ENCODE data around the gene ALKBH3.
A peak's percentile ranks its signal among the peaks of the same experiment; 100 is the strongest.

ALKBH3 gene

DNA sequence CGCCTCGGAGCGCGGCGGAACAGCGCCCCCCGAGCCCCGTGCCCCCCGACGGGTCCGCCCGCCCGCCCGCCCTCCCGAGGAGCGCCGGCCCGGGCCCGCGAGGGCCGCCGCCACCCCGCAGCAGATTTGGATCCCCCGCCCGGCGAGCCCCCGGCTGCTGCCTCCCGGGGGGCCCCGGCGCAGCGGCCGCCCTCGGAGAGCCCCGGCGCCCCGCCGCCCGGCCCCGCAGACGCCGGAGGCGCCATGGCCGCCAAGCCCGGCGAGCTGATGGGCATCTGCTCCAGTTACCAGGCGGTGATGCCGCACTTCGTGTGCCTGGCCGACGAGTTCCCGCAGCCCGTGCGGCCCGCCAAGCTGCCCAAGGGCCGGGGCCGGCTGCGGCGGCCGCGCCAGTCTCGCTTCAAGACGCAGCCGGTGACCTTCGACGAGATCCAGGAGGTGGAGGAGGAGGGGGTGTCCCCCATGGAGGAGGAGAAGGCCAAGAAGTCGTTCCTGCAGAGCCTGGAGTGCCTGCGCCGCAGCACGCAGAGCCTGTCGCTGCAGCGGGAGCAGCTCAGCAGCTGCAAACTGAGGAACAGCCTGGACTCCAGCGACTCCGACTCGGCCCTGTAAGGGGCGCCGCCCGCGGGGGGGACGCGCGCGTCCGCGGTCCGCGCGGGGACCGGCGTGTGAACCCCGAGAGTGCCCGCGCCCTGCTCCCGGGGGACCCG, 62.2 kb downstream of the ALKBH3 start:
- H3K27me3 ChIP-seq = no peaks in the 10 kb centered on the region
- peak in 1 of 2 donors; percentile 75 for DNase-seq
- intact Hi-C loops (cut with DNase I; ENCODE audit: low total_unique reads) = loop anchor here (10.0 kb wide), 1 partner anchor 48 kb away; no protein-coding TSS in a partner anchor

DNA sequence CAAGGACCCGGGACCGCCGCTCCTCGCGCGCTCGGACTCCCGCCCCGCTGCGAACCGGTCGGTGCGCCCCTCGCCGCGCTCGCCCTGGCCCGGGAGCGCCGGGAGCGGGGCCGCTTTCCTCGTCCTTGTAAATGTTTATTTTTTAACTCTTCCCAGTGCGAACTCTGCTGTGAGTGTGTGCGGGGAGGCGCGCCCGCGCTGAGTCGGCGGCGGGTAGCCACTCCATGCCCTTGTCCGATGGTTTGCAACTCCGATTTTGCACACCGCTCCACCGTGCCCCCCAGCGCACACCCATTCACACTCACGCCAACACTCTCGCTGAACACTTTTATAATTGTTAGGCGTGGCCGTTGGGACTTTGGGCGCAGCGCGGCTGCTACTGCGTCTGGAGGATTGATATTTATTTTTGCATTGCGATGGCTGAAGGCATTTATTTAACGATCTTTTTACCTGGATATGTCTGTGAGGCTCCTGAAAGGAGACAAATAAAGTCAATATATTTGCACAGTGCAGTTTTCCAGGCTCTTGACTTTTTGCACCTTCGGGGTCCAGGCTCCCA, 62.8 kb downstream of the ALKBH3 start:
- H3K27me3 ChIP-seq = no peaks in the 10 kb centered on the region
- H3K4me1 ChIP-seq = peaks cover 0 to 44% (median 19%) of the 10 kb centered on the region in 4 donors
- TF ChIP-seq, protein P1, sequence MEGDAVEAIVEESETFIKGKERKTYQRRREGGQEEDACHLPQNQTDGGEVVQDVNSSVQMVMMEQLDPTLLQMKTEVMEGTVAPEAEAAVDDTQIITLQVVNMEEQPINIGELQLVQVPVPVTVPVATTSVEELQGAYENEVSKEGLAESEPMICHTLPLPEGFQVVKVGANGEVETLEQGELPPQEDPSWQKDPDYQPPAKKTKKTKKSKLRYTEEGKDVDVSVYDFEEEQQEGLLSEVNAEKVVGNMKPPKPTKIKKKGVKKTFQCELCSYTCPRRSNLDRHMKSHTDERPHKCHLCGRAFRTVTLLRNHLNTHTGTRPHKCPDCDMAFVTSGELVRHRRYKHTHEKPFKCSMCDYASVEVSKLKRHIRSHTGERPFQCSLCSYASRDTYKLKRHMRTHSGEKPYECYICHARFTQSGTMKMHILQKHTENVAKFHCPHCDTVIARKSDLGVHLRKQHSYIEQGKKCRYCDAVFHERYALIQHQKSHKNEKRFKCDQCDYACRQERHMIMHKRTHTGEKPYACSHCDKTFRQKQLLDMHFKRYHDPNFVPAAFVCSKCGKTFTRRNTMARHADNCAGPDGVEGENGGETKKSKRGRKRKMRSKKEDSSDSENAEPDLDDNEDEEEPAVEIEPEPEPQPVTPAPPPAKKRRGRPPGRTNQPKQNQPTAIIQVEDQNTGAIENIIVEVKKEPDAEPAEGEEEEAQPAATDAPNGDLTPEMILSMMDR (IDR thresholded peaks at IDR 0.05) = no peak
- DNase-seq = no peak
- peak overlapping the region; percentile 98 to 99 for H3K27ac ChIP-seq
- peak overlapping the region; percentile 94 to 96 for H3K4me3 ChIP-seq
- no peaks in the 10 kb centered on the region for H3K9me3 ChIP-seq
- intact Hi-C loops (cut with DNase I; ENCODE audit: low total_unique reads) = loop anchor here (10.0 kb wide), 1 partner anchor 49 kb away; no protein-coding TSS in a partner anchor
- H3K36me3 ChIP-seq = peaks cover 20 to 24% (median 22%) of the 10 kb centered on the region in 3 donors

More for the DNA sequence above, 62.2 kb downstream of the ALKBH3 start:
- no peaks in the 10 kb centered on the region for H3K9me3 ChIP-seq
- TF ChIP-seq, protein P1 (IDR thresholded peaks at IDR 0.05) = no peak
- peaks cover 0 to 41% (median 15%) of the 10 kb centered on the region in 4 donors for H3K4me1 ChIP-seq
- peak overlapping the region; percentile 94 to 96 for H3K4me3 ChIP-seq
- peak overlapping the region; percentile 98 to 99 for H3K27ac ChIP-seq
- H3K36me3 ChIP-seq = peaks cover 20 to 24% (median 22%) of the 10 kb centered on the region in 3 donors

DNA sequence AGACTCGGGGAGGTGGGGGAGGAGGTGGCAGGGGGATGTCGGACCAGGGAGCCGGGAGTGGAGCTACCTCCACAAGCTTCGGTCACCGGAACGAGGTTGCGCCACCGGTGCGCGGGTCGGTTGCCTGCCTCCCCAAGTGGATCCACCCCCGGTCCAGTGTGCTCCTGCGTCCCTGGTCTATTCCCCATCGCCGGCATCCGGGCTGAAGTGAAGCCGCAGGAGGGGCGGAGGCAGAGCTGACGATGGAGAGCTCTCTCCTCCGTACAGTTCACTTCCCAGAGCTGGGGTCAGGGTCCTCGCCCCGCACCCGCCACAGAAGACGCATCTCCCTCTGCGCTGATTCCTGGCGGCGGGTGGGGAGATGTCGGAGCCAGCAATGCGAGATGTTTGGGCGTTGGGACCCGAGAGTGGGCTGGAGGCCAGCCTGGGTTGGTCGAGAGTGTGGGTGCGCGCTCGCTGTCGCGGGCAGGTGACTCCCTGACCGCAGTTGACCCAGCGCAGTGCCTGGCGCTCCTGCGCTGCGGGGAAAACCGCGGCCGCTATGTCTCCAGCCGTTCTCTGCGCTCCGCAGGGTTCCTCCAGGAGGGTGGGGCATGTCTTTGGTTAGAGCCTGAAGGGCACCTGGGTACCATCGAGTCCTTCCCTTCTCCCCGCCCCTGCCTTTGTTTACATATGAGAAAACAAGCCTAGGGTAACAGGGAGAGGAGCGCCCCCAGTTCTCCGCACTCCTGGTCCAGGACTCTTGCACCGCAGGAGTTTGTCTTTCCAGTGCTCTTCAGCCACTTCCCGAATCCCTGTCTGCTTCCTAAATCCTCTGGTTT, 63.5 kb downstream of the ALKBH3 start:
- TF ChIP-seq, protein P1 (IDR thresholded peaks at IDR 0.05) = no peak
- H3K36me3 ChIP-seq = peaks cover 20 to 24% (median 22%) of the 10 kb centered on the region in 3 donors
- H3K27ac ChIP-seq = peak overlapping the region; percentile 98 to 99
- no peaks in the 10 kb centered on the region for H3K9me3 ChIP-seq
- H3K27me3 ChIP-seq = no peaks in the 10 kb centered on the region
- H3K4me1 ChIP-seq = peaks cover 0 to 51% (median 20%) of the 10 kb centered on the region in 4 donors
- intact Hi-C loops (cut with DNase I; ENCODE audit: low total_unique reads) = loop anchor here (2.0 to 10.0 kb wide), 2 partner anchors 21 to 49 kb away; no protein-coding TSS in a partner anchor
- peak in 1 of 2 donors; percentile 73 for DNase-seq
- H3K4me3 ChIP-seq = peak overlapping the region; percentile 94 to 96

DNA sequence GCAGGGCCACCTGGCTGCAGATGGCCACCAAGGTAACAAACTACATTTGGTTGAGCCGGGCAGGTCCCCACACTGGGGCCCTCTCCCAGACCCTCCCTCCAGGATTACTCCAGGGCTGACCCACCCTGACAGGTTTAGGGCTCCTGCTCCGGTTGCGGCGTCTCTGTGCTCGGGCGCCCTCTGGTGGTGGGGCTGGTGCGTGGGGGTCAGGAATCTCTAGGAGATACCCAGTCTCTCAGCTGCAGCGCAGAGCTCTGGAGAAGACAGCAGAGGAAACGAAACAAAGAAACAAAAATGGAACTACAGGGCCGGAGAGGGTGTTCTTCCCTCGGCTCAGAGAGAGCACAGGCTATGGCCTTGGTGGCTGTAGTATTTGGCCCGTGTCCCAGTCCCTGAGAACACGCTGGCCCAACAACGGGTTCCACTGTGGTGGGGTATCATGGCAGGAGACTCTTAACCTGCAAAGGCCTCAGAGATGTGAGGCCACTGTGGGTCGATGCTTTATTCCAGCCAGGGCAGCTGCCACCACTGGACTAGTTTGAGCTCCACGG, 64.2 kb downstream of the ALKBH3 start:
- DNase-seq = peak; percentile 80 to 91
- H3K4me3 ChIP-seq = peak overlapping the region; percentile 94 to 96
- TF ChIP-seq, protein P1 (IDR thresholded peaks at IDR 0.05) = peak; percentile 85 to 93
- H3K36me3 ChIP-seq = peaks cover 20 to 24% (median 22%) of the 10 kb centered on the region in 3 donors
- peak overlapping the region; percentile 98 to 99 for H3K27ac ChIP-seq
- intact Hi-C loops (cut with DNase I; ENCODE audit: low total_unique reads) = loop anchor here (2.0 to 10.0 kb wide), 2 partner anchors 22 to 50 kb away; no protein-coding TSS in a partner anchor
- H3K4me1 ChIP-seq = peaks cover 0 to 53% (median 20%) of the 10 kb centered on the region in 4 donors
- H3K9me3 ChIP-seq = no peaks in the 10 kb centered on the region
- H3K27me3 ChIP-seq = no peaks in the 10 kb centered on the region

DNA sequence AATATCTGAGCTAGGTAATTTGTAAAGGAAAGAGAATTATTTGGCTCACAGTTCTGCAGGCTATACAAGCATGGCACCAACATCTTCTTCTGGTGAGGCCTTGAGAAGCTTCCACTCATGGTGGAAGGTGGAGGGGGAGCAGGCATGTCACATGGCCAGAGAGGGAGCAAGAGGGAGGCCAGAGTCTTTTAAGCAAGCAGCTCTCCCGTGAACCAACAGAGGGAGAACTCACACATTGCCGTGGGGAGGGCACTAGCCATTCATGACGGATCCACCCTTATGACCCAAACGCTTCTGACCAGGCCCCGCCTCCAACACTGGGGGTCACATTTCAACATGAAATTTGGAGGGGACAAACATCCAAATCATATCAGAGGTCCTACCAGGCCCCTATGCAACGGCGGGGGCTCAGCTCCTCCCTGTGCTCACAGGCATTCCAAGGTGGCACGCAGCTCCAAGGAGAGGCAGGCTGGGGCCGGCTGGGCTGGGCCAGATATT, 66.4 kb downstream of the ALKBH3 start:
- peak overlapping the region; percentile 79 to 99 for H3K27ac ChIP-seq
- intact Hi-C loops (cut with DNase I; ENCODE audit: low total_unique reads) = loop anchor here (2.0 to 10.0 kb wide), 2 partner anchors 52 to 90 kb away; no protein-coding TSS in a partner anchor
- H3K27me3 ChIP-seq = no peaks in the 10 kb centered on the region

More for the DNA sequence above, 66.4 kb downstream of the ALKBH3 start:
- no peaks in the 10 kb centered on the region for H3K9me3 ChIP-seq
- no peak overlapping the region for H3K4me3 ChIP-seq
- peaks cover 0 to 44% (median 20%) of the 10 kb centered on the region in 4 donors for H3K4me1 ChIP-seq
- TF ChIP-seq, protein P1 (IDR thresholded peaks at IDR 0.05) = peak; percentile 56 to 59
- peaks cover 20 to 24% (median 22%) of the 10 kb centered on the region in 3 donors for H3K36me3 ChIP-seq
- peak; percentile 70 to 90 for DNase-seq

Measured in tibial artery (tissue), 4 donors.